H4 (cell line): Measurements from ENCODE around the gene FAM20A. TPM values are rescaled to one million over a fixed set of nuclear protein-coding genes. Genes with fewer than 3 reads are reported as not detected.
"Not testable (repeated sequence)": the region's sequence is repeated elsewhere in the genome, so short reads cannot be mapped to it uniquely, and the experiment has no call there.

Experiments used
- DNase-seq: peaks from one replicate; pipeline ENCODE4 v3.0.0-alpha.2; 2015; ENCODE audit warnings: low spot score
- total RNA-seq: library from RNA; depleted of rRNA; stranded (reverse); fragments of >200 nt; shearing (Covaris generic); gene quantifications from 2 replicates; pipeline ENCODE4 v1.2.3, GENCODE V29; 2014; rRNA removed

FAM20A gene
- total RNA-seq, 1 experiment from 2014 or later, result not detected

- not testable (repeated sequence) for DNase-seq
These were observed 108.6 kb downstream of the FAM20A start for GRCh38 chr17:68492394-68493054.

GRCh38 chr17:68491381-68492231, 109.6 kb downstream of the FAM20A start:
- DNase-seq, result no peak

DNA sequence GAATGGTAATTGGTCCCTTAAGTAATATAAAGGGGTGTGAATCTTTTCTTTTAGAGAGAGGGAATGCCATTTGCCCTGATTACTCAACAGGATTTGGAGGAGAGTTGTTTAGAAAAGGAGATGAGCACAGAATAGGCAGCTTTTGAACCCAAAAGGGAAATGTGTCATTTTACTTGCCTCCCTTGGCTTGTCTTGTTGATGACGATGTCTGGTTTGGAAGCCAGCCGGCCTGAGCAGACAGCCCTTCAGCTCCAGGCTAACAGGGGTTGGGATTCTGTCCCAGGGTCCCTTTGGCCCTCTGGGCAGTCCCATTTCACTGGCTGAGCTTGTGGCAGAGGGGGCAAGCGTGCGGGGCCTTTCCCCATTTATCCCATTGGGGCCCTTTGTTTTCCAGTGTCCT, 111.2 kb downstream of the FAM20A start:
- no peak for DNase-seq

Other genes starting within 250 kb of the FAM20A start
- 66.0 and 70.8 TPM in 2 replicates for gene WIPI1, start 143.9 kb downstream of the FAM20A start, total RNA-seq
- gene PRKAR1A, start 88.9 kb downstream of the FAM20A start, total RNA-seq, result 161 and 207 TPM in 2 replicates